IMR-90 (cell line): Measurements from ENCODE around the gene SSR3. TPM values are rescaled to one million over a fixed set of nuclear protein-coding genes. Genes with fewer than 3 reads are reported as not detected.

Source experiments
- ATAC-seq: fragments of 200-7000 bp; cut with Tn5 transposase; 2 replicates; pipeline ENCODE4 v1.9.1; 2020; ENCODE audit warnings: low read depth, mild to moderate bottlenecking, moderate library complexity
- BruUV-seq: library from RNA; stranded (reverse); fragments of 400-500 nt; replicated peaks from 2 replicates; lab custom pipeline; 2021; lab: Mats Ljungman, UMichigan
- CTCF ChIA-PET: fragments of 300-600 bp; formaldehyde crosslinking; extraction: SDS; loops from one replicate; lab custom pipeline; 2021; ENCODE audit warnings: antibody characterized with exemption; lab: Yijun Ruan, JAX
- POLR2A ChIA-PET: fragments of 300-600 bp; sonication (Branson Sonifier 250); formaldehyde crosslinking; loops from one replicate; lab custom pipeline; 2022; ENCODE audit warnings: antibody characterized with exemption; ENCODE audit not compliant: unreplicated experiment; lab: Charles Lee
- DNase-seq: peaks from one replicate; pipeline ENCODE4 v3.0.0; 2013
- H2AFZ ChIP-seq: replicated peaks from 2 replicates; pipeline ENCODE3; 2013; ENCODE audit warnings: low read length, mild to moderate bottlenecking; ENCODE audit not compliant: poor library complexity
- H2AK5ac ChIP-seq: 2 replicates; pipeline ENCODE4 v1.6.1; 2013; ENCODE audit warnings: low read depth, low read length, inconsistent platforms
- H2AK9ac ChIP-seq: replicated peaks from 2 replicates; pipeline ENCODE3; 2013; ENCODE audit warnings: mild to moderate bottlenecking, low read depth, low read length, moderate library complexity; ENCODE audit not compliant: poor library complexity
- H2BK120ac ChIP-seq: 2 replicates; pipeline ENCODE4 v1.6.1; 2013; ENCODE audit warnings: low read depth, low read length, inconsistent platforms
- H2BK15ac ChIP-seq: 3 replicates; pipeline ENCODE4 v1.6.1; 2013; ENCODE audit warnings: low read depth, low read length, inconsistent platforms
- H2BK20ac ChIP-seq: 2 replicates; pipeline ENCODE4 v1.6.1; 2013; ENCODE audit warnings: low read depth, mild to moderate bottlenecking, inconsistent platforms, low read length, moderate library complexity
- H2BK5ac ChIP-seq: 2 replicates; pipeline ENCODE4 v1.6.1; 2013; ENCODE audit warnings: mild to moderate bottlenecking, low read depth, low read length, inconsistent platforms; ENCODE audit not compliant: poor library complexity, severe bottlenecking
- H3K14ac ChIP-seq: replicated peaks from 2 replicates; pipeline ENCODE4 v1.6.1; 2013; ENCODE audit warnings: low read depth, low read length, inconsistent platforms
- H3K18ac ChIP-seq: 2 replicates; pipeline ENCODE4 v1.6.1; 2013; ENCODE audit warnings: low read depth, low read length, control low read depth
- H3K23ac ChIP-seq: 2 replicates; pipeline ENCODE4 v1.6.1; 2013; ENCODE audit warnings: low read depth, low read length, inconsistent platforms
- H3K27ac ChIP-seq: 2 replicates; pipeline ENCODE4 v1.5.1; 2013; ENCODE audit warnings: mild to moderate bottlenecking, control low read depth, low read length; ENCODE audit not compliant: insufficient read depth
- H3K27me3 ChIP-seq: 2 replicates; pipeline ENCODE4 v1.6.1; 2013; ENCODE audit warnings: low read length; ENCODE audit not compliant: control insufficient read depth, insufficient read depth
- H3K36me3 ChIP-seq: 2 replicates; pipeline ENCODE4 v1.6.1; 2013; ENCODE audit warnings: low read length, mixed read lengths; ENCODE audit not compliant: control insufficient read depth, insufficient read depth
- H3K4ac ChIP-seq: 2 replicates; pipeline ENCODE4 v1.6.1; 2013; ENCODE audit warnings: low read depth, low read length, inconsistent platforms
- H3K4me1 ChIP-seq: 2 replicates; pipeline ENCODE4 v1.6.1; 2013; ENCODE audit warnings: low read length, mixed read lengths; ENCODE audit not compliant: control insufficient read depth, insufficient read depth
- H3K4me2 ChIP-seq: 2 replicates; pipeline ENCODE4 v1.6.1; 2013; ENCODE audit warnings: low read depth, mild to moderate bottlenecking, control low read depth, low read length, moderate library complexity
- H3K4me3 ChIP-seq: 2 replicates; pipeline ENCODE4 v1.5.1; 2013; ENCODE audit warnings: low read depth, mild to moderate bottlenecking, control low read depth, low read length, moderate library complexity; ENCODE audit not compliant: insufficient read depth
- H3K56ac ChIP-seq: 2 replicates; pipeline ENCODE4 v1.6.1; 2013; ENCODE audit warnings: low read length, inconsistent platforms; ENCODE audit not compliant: insufficient read depth; ENCODE audit errors: extremely low read depth
- H3K79me1 ChIP-seq, 2 experiments: 2 replicates each; pipeline ENCODE4 v1.6.1; 2013; ENCODE audit warnings: low read length in 2 of 2, inconsistent platforms in 1 of 2, low read depth in 1 of 2
- H3K9ac ChIP-seq: 2 replicates; pipeline ENCODE4 v1.6.1; 2013; ENCODE audit warnings: low read depth, low read length, control low read depth
- H3K9me1 ChIP-seq: 2 replicates; pipeline ENCODE4 v1.6.1; 2013; ENCODE audit warnings: low read length, inconsistent platforms; ENCODE audit not compliant: insufficient read depth
- H3K9me3 ChIP-seq: 2 replicates; pipeline ENCODE4 v1.6.1; 2013; ENCODE audit warnings: low read length; ENCODE audit not compliant: control insufficient read depth, insufficient read depth
- H4K20me1 ChIP-seq: 2 replicates; pipeline ENCODE4 v1.6.1; 2013; ENCODE audit warnings: low read length, inconsistent platforms; ENCODE audit not compliant: insufficient read depth
- H4K5ac ChIP-seq: 2 replicates; pipeline ENCODE4 v1.6.1; 2013; ENCODE audit warnings: mild to moderate bottlenecking, low read depth, low read length, control low read depth
- H4K8ac ChIP-seq, 2 experiments: 2 replicates each; pipeline ENCODE4 v1.6.1; 2013; ENCODE audit warnings: low read depth in 2 of 2, low read length in 2 of 2, control low read depth in 1 of 2, inconsistent platforms in 1 of 2
- H4K91ac ChIP-seq: 2 replicates; pipeline ENCODE4 v1.6.1; 2013; ENCODE audit warnings: low read depth, low read length, inconsistent platforms; ENCODE audit not compliant: insufficient read depth
- BHLHE40 ChIP-seq: fragments of 150-350 bp; IDR thresholded peaks from 2 replicates; pipeline ENCODE4 v1.6.1; 2016; ENCODE audit warnings: mild to moderate bottlenecking, low read depth, low read length
- CEBPB ChIP-seq: IDR thresholded peaks from 2 replicates; pipeline ENCODE4 v1.6.1; 2012; ENCODE audit warnings: low read depth, low read length, improper control_type of control experiment
- CHD1 ChIP-seq: IDR thresholded peaks from 2 replicates; pipeline ENCODE4 v1.6.1; 2012; ENCODE audit warnings: low read depth, low read length, improper control_type of control experiment
- CTCF ChIP-seq: conservative IDR thresholded peaks from 2 replicates; pipeline ENCODE4 v1.5.1; 2012; ENCODE audit warnings: mild to moderate bottlenecking, low read depth, low read length, improper control_type of control experiment
- FOS ChIP-seq: fragments of 150-350 bp; IDR thresholded peaks from 2 replicates; pipeline ENCODE4 v1.6.1; 2016; ENCODE audit warnings: low read depth, low read length
- MAFK ChIP-seq: IDR thresholded peaks from 2 replicates; pipeline ENCODE4 v1.6.1; 2012; ENCODE audit warnings: low read depth, low read length, improper control_type of control experiment
- MAZ ChIP-seq: IDR thresholded peaks from 2 replicates; pipeline ENCODE4 v1.6.1; 2012; ENCODE audit warnings: low read depth, mild to moderate bottlenecking, low read length, improper control_type of control experiment, moderate library complexity, borderline replicate concordance
- MXI1 ChIP-seq: IDR thresholded peaks from 2 replicates; pipeline ENCODE4 v1.6.1; 2012; ENCODE audit warnings: low read depth, mild to moderate bottlenecking, low read length, moderate library complexity, borderline replicate concordance
- POLR2A ChIP-seq: IDR thresholded peaks from 2 replicates; pipeline ENCODE4 v1.6.1; 2012; ENCODE audit warnings: mild to moderate bottlenecking, low read depth, low read length
- RAD21 ChIP-seq: IDR thresholded peaks from 2 replicates; pipeline ENCODE4 v1.6.1; 2012; ENCODE audit warnings: low read length, improper control_type of control experiment
- RCOR1 ChIP-seq: IDR thresholded peaks from 2 replicates; pipeline ENCODE4 v1.6.1; 2012; ENCODE audit warnings: mild to moderate bottlenecking, low read length, improper control_type of control experiment; ENCODE audit not compliant: insufficient replicate concordance
- RFX5 ChIP-seq: IDR thresholded peaks from 2 replicates; pipeline ENCODE4 v1.8.0; 2012; ENCODE audit warnings: low read depth, mild to moderate bottlenecking, low read length, moderate library complexity
- SMC3 ChIP-seq: fragments of 150-350 bp; IDR thresholded peaks from 2 replicates; pipeline ENCODE4 v1.6.1; 2016; ENCODE audit warnings: low read depth, mild to moderate bottlenecking, antibody characterized with exemption, low read length, moderate library complexity
- WGBS, 2 experiments: methylation state at CpG; one replicate each; pipeline versions ENCODE4 v1.1.5 to v1.1.7; 2013; ENCODE audit warnings: missing lambda C conversion rate in 2 of 2; ENCODE audit not compliant: insufficient read length in 1 of 2; ENCODE audit errors: extremely low coverage in 2 of 2; 5-methylcytosine and 5-hydroxymethylcytosine counted together
- dilution Hi-C: fragments of 300-500 bp; cut with HindIII; formaldehyde crosslinking; loops from one replicate; pipeline ENCODE4 v1.14.3; 2018; ENCODE audit warnings: low sequenced_read_pairs; ENCODE audit not compliant: unreplicated experiment
- in situ Hi-C: fragments of 300-500 bp; cut with MboI; formaldehyde crosslinking; loops from 3 replicates; pipeline ENCODE4 v1.14.3; 2019; ENCODE audit warnings: low sequenced_read_pairs, inconsistent platforms, mixed read lengths
- intact Hi-C: fragments of 100-400 bp; cut with micrococcal nuclease; formaldehyde crosslinking; loops from 2 replicates; pipeline ENCODE4 v1.10.0; 2022
- polyA plus RNA-seq, 3 experiments: library from polyadenylated mRNA; depleted of rRNA; stranded (reverse); fragments of >200 nt; gene quantifications; 2 replicates each; pipeline ENCODE4 v1.2.3, GENCODE V29; 2012; ENCODE audit warnings: low replicate concordance in 1 of 3
- total RNA-seq: library from RNA; depleted of rRNA; stranded (reverse); fragments of >200 nt; gene quantifications from 2 replicates; pipeline ENCODE4 v1.2.3, GENCODE V29; 2012

SSR3 gene
- total and polyA plus RNA-seq, 2 of the 4 experiments (the other 2 are of a cell fraction) = 246 to 608 TPM

DNA sequence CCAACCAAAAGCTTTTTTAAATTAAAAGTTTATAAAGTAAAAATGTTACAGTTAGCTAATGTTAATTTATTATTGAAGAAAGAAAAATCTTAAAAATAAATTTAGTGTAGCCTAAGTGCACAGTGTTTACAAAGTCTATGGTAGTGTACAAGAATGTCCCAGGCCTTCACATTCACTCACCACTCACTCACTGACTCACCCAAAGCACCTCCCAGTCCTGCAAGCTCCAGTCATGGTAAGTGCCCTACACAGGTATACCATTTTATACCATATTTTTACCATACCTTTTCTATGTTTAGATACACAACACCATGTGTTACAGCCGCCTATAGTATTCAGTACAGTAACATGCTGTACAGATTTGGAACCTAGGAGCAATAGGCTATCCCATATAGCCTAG lies 29.1 kb downstream of the SSR3 start:
- WGBS, 2 experiments = no CpG with 5 or more reads among the region's 1 CpG

More for the DNA sequence above, 29.1 kb downstream of the SSR3 start:
- Histone ChIP-seq H3K18ac (no peak overlapping the region), H4K91ac (no peak overlapping the region), H3K56ac (no peak overlapping the region), H3K4me2 (no peak overlapping the region), H3K23ac (no peak overlapping the region), H2BK5ac (no peak overlapping the region), H2AK5ac (no peak overlapping the region), H2BK15ac (no peak overlapping the region), H3K4ac (no peak overlapping the region), H3K36me3 (no peaks in the 10 kb centered on the region), H2AK9ac (no peak overlapping the region), H4K20me1 (no peaks in the 10 kb centered on the region), H2AFZ (no peak overlapping the region), H3K4me3 (no peak overlapping the region), H2BK120ac (no peak overlapping the region), H4K5ac (no peak overlapping the region), H4K8ac (no peak overlapping the region), H2BK20ac (no peak overlapping the region), H3K79me1 (no peaks in the 10 kb centered on the region), H3K27me3 (no peaks in the 10 kb centered on the region), H3K9me1 (no peaks in the 10 kb centered on the region), H3K9ac (no peak overlapping the region), H3K14ac (no peak overlapping the region), H3K27ac (no peak overlapping the region), H3K4me1 (no peaks in the 10 kb centered on the region; the same call in 1 of the 2 replicates), H3K9me3 (no peaks in the 10 kb centered on the region)
- ChIA-PET POLR2A (no interaction called here), CTCF (interaction anchor here (1.0 to 1.2 kb wide), 2 partner anchors 16 to 375 kb away, joined by 3 to 4 read pairs; no protein-coding TSS in a partner anchor)
- no TSS peak for BruUV-seq
- intact Hi-C loops = no loop called here
- TF ChIP-seq MAZ = no peak
- no peak for TF ChIP-seq POLR2A
- TF ChIP-seq FOS = no peak
- TF ChIP-seq RFX5 = no peak
- no peak for TF ChIP-seq CTCF
- TF ChIP-seq BHLHE40 = no peak
- no peak for TF ChIP-seq RAD21
- no peak for TF ChIP-seq MAFK
- no peak for TF ChIP-seq CHD1
- TF ChIP-seq CEBPB = no peak
- TF ChIP-seq RCOR1 = no peak
- TF ChIP-seq SMC3 = no peak
- TF ChIP-seq MXI1 = no peak
- DNase-seq (peak; percentile 35), ATAC-seq (peak; percentile 37; the same call in 1 of the 2 replicates)
- in situ Hi-C loops = loop anchor here (25.0 kb wide), 1 partner anchor 311 kb away; the partner anchor contains the start of gene LEKR1
- dilution Hi-C loops = no loop called here
